GM21423 (cell line): ENCODE measurements around the gene PPP1R16B.
"Not testable (repeated sequence)": the region's sequence is repeated elsewhere in the genome, so short reads cannot be mapped to it uniquely, and the experiment has no call there.

Source experiments
- ATAC-seq: cut with Tn5 transposase; IDR thresholded peaks from one replicate; pipeline ENCODE4 v1.9.1; 2021; ENCODE audit warnings: mild to moderate bottlenecking, moderate library complexity; ENCODE audit not compliant: unreplicated experiment

Gene PPP1R16B

DNA sequence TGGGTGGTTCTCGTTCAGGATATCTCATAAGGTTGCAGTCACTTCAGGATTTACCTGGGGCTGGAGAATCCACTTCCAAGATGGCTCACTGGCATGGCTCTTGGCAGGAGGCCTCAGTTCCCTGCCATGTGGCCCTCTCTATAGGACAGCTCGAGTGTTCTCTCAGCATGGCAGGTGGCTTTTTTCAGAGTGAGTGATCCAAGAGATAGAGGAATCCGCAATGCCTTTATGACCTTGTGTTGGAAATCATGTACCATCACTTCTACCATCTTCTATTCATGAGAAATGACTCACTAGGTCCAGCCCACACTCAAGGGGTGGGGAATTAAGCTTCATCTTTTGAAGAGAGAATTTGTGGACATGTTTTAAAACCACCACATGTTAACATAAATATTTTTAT is 37.8 kb downstream of the PPP1R16B start:
- ATAC-seq, result no peak

DNA sequence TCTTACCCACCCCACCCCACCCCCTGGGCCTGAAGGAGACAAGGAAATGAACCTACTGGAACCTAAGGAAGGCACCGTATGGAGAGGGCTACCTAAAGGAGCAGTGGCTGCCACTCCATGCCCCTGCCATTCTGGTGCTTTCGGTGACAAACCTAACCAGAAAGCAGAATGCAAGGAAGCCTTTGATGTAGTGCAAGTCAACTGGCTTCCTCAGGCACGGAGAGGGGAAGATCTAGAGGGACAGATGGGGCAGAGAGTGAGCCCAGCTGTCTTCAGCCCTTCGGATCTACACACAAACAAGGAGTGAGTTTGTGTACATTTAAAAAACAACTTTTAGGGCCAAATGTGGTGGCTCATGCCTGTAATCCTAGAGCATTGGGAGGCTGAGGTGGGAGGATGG is 39.5 kb downstream of the PPP1R16B start:
- ATAC-seq, result no peak

DNA sequence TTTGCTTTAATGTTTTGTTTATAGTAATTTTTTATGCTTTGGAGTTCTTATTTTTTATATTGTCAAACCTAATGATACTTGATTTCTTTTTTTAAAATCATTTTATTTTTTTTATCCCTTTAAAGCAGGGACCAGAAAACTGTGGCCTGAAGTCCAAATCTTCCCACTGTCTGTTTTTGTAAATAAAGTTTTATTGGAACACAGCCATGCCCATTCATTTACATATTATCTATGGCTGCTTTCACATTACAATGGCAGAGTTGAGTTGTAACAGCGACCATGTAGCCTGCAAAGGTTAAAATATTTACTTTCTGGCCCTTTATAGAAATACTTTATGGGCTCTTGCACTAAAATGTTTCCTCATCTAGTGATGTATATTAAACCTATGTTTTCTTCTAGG is 42.3 kb downstream of the PPP1R16B start:
- ATAC-seq, result no peak

DNA sequence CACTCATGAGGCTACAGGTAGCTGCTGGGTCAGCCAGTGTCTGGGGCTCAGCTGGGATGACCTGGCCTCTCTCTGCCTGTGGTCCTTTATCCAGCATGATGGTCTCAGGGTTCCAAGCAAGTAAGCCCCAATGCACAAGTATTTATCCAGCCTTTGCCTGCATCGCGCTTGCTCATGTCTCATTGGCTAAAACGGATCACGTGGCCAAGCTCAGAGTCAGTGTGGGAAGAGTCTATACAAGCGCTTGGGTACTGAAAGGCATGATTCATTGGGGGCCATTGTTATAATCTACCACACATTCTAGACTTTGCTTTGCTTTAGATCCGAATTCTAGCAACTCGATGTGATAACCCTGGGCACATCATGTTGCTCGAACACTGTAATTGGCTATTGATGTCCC is 48.3 kb downstream of the PPP1R16B start:
- ATAC-seq, result no peak

DNA sequence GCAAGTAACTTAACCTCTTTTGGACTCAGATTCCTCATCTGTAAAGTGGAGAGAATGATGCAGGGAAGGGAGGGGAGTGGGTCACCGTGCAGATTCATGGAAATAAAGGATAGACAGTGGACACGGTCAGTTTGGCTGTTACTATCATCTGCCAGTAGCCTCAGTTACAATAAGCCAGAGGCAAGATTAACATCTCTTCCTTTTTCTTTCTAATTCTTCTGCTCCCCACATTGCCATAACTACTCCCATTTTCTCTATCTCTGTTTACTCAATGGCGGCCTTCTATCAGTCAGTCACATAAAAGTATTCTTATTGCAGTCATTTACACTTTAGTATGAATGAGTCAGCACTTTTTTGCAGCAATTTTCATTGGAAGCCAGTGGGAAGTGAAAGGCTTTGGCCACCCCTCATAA is 49.2 kb downstream of the PPP1R16B start:
- no peak for ATAC-seq

DNA sequence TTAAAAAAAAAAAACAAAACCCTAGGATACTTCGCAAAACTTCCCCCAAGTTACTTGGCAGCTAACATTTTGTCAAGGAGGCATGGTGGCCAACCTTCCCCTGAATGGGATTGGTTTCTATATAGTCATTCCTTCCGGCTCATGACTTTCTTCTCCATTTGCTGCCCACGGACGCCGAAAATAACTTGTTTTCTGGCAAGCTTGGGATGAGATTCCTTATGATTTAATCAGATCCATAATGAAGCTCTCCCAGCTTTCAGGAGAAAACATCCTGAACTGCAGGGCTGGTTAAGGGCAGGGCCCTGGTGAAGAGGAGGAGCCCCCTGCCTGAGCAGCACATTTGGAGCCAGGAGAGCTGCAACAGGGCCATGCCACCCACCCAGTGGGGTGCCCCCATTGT is 49.9 kb downstream of the PPP1R16B start:
- no peak for ATAC-seq

DNA sequence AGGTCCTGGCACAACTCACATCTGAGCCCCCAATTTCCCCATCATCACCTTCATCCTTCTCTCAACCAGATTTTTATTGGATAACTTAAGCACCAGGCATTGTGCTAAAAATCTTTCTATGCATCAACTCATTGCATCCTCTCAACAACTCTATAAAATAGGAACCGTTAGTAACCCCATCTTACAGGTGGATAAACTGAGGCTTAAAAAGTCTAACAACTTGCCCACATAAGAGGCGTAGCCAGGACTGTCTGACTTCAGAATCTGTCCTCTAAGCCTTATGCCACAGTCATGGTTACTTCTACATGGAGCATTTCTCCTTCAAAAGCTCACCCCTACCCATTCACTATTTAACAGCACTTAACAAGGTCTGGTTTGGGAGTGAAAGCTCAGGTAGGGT is 51.1 kb downstream of the PPP1R16B start:
- ATAC-seq, result no peak

DNA sequence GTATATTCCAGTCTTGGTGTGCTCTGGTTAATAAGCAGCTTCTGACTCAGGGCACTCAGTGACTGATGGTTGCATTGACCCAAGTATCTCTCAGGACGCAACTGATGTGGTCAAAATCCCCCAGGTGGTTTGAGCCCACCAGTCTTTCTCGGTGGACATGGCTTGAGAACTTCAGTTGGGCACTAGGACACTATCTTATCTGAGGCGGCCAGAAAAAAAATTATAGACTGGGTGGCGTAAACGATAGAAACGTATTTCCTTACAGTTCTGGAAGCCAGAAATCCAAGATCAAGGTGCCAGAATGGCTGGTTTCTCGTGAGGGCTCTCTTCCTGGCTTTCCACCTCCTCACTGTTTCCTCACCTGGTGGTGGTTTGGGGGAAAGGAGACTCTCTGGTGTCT is 52.2 kb downstream of the PPP1R16B start:
- ATAC-seq, result no peak

DNA sequence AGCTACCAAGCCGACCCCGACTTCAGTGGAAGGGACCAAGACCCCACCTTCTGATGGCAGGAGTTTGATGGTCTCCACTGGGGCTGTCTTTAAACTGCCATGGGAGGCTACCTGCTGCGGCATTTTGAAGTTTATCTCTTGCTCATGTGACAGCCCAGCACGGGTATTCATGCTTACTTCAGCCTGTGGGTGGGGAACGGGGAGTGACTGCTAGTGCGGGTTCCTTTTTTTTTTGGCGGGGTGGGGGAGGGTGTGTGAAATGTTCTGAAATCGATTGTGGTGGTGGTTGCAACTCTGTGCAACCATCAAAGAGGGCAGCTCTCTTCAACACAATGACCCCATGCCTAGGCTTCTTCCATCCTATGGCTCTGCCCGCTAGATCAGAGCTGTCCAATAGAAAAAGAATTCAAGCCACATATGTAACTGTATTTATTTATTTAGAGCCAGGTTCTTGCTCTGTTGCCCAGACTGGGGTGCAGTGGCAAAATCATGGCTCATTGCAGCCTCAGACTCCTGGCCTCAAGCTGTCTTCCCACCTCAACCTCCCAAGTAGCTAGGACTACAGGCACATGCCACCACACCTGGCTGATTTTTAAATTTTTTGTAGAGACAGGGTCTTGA is 53.7 kb downstream of the PPP1R16B start:
- ATAC-seq, result no peak

DNA sequence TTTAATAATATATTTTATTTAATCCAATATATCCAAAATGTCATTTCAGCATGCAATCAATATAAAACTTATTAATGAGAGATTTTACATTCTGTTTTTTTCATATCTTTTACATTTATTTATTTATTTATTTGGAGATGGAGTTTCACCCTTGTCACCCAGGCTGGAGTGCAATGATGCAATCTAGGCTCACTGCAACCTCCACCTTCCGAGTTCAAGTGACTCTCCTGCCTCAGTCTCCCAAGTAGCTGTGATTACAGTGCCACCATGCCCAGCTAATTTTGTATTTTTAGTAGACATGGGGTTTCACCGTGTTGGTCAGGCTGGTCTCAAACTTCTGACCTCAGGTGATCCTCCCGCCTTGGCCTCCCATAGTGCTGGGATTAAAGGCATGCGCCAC is 54.4 kb downstream of the PPP1R16B start:
- not testable (repeated sequence) for ATAC-seq

DNA sequence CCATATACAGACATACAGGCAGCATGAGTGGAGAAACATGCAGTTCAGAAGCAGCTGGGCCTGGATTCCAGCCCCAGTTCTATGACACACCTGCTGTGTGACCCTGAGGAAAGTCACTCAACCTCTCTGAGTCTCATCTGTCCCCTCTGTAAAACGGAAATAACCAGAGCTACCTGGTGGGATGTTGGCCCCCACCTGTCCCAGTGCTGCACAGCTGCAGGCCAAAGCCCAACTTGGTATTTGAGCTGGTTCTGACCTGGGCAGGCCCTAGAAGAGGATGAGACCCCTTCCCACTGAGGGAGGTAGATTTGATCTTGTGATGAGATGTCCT is 55.5 kb downstream of the PPP1R16B start:
- ATAC-seq, result no peak

DNA sequence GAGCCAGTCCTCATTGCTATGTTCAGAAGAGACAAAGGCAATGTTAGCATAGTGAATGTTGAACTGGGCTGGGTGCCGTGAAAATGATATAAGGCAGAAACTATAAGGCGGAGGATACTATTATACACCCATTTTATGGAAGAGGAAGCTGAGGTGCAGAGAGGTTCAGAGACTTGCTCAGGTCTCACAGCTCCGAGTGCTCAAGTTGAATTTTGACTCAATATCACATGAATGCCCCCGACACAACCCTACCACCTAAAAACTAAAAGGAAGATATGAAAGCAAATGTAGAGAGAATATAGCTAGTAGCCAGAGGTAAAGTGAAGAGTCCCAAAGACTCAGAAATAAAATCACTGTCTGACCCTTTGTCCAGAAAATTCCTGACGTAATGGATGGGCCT is 56.7 kb downstream of the PPP1R16B start:
- no peak for ATAC-seq

DNA sequence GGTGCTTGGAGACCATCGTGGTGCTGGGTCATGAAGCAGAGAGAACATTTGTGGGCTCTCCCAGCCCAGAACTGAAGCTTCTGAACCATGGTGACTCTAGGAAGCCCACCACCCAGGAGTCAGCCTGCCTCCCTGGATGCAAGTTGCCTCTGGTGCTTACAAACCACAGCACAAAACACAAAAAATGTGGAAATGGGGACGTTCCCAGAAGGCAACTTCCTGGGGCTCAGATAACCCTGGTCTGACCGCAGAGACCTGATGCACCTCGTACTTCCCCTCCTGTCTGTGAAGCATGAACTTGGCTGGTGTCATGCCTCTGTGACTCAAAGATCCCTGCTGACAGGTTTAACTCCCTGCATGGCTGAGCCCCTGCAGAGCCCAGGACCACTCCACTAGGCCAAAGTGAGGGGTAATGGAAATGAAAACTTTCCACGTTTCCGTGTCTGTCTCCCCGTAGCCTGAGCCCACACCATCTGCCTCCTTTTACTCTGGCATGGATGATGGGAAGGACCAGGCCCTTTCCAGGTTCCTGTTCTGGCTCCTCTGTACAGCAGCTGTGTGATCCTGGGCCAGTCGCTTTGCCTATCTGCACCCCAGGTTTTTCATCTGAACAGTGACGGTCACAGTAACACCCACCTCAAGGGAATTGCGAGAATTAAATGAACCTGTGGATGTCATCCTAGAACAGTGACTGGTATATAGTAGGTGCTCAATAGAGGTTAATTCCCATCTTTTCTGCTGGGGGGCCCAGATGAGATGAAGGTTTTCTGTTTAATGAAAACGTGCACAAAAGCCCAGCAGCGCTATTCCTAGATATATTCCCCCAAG is 57.7 kb downstream of the PPP1R16B start:
- peak; percentile 70 for ATAC-seq

DNA sequence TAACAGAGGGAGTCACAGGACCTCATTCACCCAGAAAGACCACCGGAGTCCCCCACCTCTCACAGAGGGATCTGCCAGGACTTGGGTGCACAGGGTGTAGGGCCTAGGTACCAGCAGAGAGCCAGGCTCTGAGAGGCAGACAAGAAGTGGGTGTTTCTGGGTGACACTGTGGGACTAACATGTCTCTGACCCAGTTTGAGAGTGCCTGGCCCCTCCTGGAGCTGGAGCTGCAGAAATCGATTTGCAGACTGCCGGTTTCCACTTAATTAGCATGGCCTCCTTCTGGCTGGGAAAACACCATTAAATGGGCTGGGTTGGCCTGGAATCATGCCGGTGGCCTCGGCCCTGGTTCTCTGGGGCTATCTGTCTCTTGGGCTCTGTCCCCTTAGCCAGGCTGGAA is 59.2 kb downstream of the PPP1R16B start:
- no peak for ATAC-seq

DNA sequence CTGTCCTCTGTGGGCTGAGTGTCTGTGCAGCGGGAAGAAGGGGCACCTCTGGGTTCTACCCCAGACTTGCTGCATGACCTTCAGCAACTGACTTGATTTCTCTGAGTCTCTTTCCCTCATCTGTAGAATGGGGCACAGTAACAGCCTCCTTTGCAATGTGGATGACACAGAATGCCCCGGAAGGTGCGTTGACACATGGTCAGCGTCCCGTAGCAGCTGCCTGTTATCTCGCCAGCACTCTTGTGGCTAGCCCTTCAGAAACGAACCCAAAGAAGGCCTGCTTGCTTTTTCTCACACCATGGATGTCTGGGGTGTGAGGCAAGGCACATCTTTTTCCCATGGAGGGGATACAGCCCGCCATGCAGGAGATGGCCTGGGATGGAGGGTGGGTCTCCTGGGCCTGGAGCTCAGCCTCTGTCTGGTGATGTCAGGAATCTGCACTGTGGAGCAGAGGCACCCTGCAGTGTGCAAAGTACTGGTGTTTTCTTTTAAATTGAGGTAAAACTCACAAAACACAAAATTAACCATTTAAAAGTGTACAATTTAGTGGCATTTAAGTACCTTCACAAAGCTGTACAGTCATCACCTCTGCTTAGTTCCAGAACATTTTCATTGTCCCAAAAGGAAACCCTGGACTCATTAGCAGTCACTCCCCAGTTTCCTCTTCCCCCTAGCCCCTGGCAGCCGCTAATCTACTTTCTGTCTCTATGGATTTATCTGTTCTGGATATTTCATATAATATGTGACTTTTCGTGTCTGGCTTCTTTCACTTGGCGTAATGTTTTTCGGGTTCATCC is 61.0 kb downstream of the PPP1R16B start:
- no peak for ATAC-seq

DNA sequence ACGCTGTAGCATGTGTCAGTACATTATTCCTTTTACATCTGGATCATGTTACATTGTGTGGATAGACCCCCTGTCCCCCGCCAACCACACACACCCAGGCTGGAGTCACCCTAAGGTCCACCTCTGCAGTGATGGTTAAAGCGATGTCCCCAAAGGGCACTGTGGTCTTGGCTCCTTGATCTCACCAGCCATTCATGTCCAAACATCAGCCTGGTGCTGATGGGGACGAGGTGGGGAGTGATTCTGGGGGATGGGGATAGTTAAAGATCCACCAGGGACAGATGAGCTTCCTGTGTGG is 61.5 kb downstream of the PPP1R16B start:
- no peak for ATAC-seq

DNA sequence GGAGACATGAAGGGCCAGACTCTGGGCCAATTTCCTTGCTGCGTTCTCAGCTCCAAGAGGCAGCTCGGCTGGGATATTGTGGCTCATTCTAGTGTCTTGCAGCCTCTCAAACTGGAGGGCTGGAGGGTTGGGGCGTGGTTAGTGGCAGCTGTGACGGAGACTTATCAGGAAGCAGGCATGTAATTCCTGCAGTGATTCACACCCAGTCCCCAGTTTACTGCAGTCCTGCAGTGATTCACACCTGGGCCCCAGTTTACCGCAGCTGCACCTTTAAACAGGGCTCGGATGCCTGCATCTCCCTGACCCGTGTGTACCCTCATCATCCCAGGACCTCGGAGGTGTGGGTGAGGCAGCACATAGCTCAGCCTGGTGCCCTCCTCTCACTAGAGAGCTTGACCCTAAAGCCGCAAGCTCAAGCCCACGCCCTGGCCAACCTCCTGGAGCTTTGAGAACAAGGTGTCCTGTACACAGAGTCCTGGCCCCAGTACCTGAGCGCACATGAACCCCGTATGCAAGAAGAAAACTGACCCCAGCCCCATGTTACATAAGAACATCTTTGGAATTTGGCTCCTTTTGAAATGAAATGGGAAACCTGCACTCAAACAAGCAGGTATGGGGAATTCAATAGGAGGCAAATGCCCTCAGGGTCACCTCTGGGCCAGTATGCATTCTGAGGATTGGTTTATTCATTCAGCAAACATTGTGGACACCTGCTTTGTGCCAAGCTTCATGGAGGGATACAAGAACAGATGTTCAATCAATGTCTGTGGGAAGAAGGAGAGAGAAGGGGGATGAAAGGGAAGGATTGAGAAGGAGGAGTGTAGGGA is 65.4 kb downstream of the PPP1R16B start:
- no peak for ATAC-seq

DNA sequence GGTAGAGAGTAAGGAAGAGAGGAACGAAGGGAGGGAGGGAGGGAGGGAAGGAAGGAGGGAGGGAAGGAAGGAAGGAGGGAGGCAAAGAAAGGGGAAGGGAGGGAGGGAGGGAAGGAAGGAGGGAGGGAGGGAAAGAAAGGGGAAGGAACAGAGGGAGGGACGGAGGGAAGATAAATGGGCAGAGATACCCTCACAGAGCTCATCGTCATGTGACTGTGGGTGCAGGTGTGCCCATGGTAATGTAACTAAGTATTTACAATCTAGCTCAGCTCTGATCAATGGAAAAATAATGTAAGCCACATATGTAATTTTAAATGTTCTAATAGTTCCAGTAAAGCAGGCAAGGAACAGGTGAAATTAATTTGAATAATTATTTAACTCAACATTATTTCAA is 66.1 kb downstream of the PPP1R16B start:
- no peak for ATAC-seq

DNA sequence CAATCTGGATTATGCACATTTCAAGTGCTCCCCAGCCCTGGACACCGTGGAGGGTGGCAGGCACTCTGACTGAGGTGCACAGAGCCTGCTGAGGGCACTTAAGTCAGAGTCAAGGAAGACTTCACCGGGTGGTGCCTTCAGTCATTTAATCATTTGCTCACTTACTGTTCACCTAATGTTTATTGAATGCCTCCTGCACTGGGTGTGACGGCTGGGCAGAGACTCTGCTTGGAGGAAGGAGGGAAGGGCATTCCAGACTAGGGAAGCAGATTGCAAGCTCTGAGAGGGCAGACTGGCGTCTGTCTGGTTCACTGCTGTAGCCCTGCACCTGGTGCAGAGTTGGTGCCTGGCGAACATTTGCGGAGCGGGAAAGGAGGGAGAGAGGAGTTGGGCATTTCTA is 66.5 kb downstream of the PPP1R16B start:
- no peak for ATAC-seq

DNA sequence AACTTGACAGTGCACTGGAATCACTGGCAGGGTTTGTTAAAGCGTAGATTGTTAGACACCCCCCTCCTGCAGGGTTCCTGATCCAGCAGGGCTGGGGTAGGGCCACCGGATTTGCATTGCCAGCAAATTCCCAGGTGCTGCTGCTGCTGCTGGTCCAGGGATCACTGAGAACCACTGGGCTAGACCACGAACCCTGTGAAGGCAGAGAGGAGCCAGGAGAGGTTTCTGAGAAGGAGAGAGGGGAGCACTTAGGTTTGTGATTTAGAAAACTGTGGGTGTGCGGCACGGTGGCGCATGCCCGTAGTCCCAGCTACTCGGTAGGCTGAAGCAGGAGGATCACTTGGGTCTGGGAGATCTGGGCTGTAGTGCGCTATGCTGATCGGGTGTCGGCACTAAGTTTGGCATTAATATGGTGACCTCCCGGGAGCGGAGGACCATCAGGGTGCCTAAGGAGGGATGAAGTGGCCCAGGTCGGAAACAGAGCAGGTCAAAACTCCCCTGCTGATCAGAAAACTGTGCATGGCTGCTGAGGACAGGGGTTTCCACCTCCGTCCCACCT is 67.1 kb downstream of the PPP1R16B start:
- no peak for ATAC-seq

DNA sequence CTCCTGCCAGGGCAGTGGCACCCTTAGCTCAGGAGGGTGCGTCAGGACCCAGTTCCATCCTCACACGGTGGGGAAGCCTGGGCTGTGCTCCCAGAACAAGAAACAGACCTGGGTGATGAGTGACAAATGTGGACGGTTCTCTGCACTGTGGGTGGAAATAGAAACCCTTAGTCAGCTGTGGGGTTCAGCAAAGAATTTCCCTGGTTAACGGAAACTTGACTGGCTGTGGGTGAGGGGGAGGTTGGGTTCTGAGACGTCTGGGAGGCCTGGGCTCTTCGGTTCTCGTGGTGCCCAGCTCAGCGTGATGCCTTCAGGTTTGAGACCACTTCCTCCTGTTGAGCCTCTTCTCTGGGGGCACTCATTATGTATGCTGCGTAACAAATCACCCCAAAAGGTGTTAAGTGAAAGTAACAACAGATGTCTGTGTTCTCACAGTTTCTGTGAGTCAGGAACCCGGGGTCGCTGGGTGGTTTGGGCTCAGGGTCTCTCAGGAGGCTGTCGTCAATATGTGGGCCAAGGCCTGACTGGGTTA is 67.6 kb downstream of the PPP1R16B start:
- peak; percentile 59 for ATAC-seq
